K562 (cell line): Measurements from ENCODE around the gene SOWAHA. TPM values are rescaled to one million over a fixed set of nuclear protein-coding genes. Genes with fewer than 3 reads are reported as not detected.

Source experiments
- CREB1 ChIP-seq, 2 experiments: sonication (generic) in 1 of 2; formaldehyde crosslinking in 1 of 2; IDR thresholded peaks; 2 replicates each; pipeline versions ENCODE4 v1.6.1 to v1.8.0; 2012 to 2022; ENCODE audit warnings: inconsistent platforms in 1 of 2, mild to moderate bottlenecking in 1 of 2, missing genetic modification reagents in 1 of 2, moderate library complexity in 1 of 2
- CTBP1 ChIP-seq: fragments of 450-650 bp; IDR thresholded peaks from 2 replicates; pipeline ENCODE4 v1.6.1; 2016; ENCODE audit warnings: borderline replicate concordance
- CXXC5 ChIP-seq: fragments of 250-450 bp; sonication (Bioruptor Pico); IDR thresholded peaks from 2 replicates; pipeline ENCODE4 v1.8.0; 2022; ENCODE audit warnings: inconsistent platforms, mild to moderate bottlenecking, moderate library complexity
- ELF1 ChIP-seq: fragments of 200-800 bp; sonication (Bioruptor generic); IDR thresholded peaks from 2 replicates; pipeline ENCODE4 v1.6.1; 2016; ENCODE audit warnings: missing genetic modification characterization, missing compliant biosample characterization
- GABPB1 ChIP-seq: sonication (generic); formaldehyde crosslinking; IDR thresholded peaks from 2 replicates; pipeline ENCODE4 v1.8.0; 2022; ENCODE audit warnings: mild to moderate bottlenecking, missing genetic modification reagents
- GATAD2B ChIP-seq: fragments of 450-650 bp; IDR thresholded peaks from 2 replicates; pipeline ENCODE4 v1.6.1; 2017; ENCODE audit warnings: mild to moderate bottlenecking, borderline replicate concordance
- HCFC1 ChIP-seq: IDR thresholded peaks from 2 replicates; pipeline ENCODE4 v1.6.1; 2012; ENCODE audit warnings: low read depth, low read length, improper control_type of control experiment
- HEY1 ChIP-seq: fragments of 250-450 bp; sonication (Bioruptor Pico); IDR thresholded peaks from 2 replicates; pipeline ENCODE4 v1.5.0; 2020; ENCODE audit warnings: mild to moderate bottlenecking, moderate library complexity, borderline replicate concordance
- MAZ ChIP-seq, 2 experiments: fragments of 450-650 bp in 1 of 2; sonication (generic) in 1 of 2; formaldehyde crosslinking; IDR thresholded peaks in 1 of 2; conservative IDR thresholded peaks in 1 of 2; 2 replicates each; pipeline versions ENCODE4 v1.4.0 to v1.5.0; 2020; ENCODE audit warnings: mild to moderate bottlenecking in 1 of 2, missing genetic modification reagents in 1 of 2
- PCBP1 ChIP-seq: fragments of 200-400 bp; formaldehyde crosslinking; IDR thresholded peaks from 2 replicates; pipeline ENCODE4 v1.6.1; 2018; ENCODE audit warnings: mild to moderate bottlenecking, low read depth, low read length; ENCODE audit not compliant: poor library complexity, severe bottlenecking
- POLR3A ChIP-seq: IDR thresholded peaks from 2 replicates; pipeline ENCODE4 v1.6.1; 2011; ENCODE audit warnings: borderline replicate concordance, mild to moderate bottlenecking, moderate library complexity; ENCODE audit not compliant: insufficient read length, insufficient read depth; ENCODE audit errors: extremely low read depth
- RB1 ChIP-seq: fragments of 450-650 bp; IDR thresholded peaks from 2 replicates; pipeline ENCODE4 v1.6.1; 2017; ENCODE audit warnings: low read depth, mild to moderate bottlenecking
- RUNX1 ChIP-seq: sonication (generic); IDR thresholded peaks from 2 replicates; pipeline ENCODE4 v1.6.1; 2016; ENCODE audit warnings: antibody characterized with exemption, low read depth
- SETDB1 ChIP-seq: IDR thresholded peaks from one replicate; pipeline ENCODE4 v1.6.1; 2012; ENCODE audit warnings: low read length, control low read depth, inconsistent platforms
- SRSF7 ChIP-seq: fragments of 200-400 bp; formaldehyde crosslinking; optimal IDR thresholded peaks from 2 replicates; pipeline ENCODE3; 2017; ENCODE audit warnings: mild to moderate bottlenecking, low read depth, low read length
- TAF1 ChIP-seq: IDR thresholded peaks from 2 replicates; pipeline ENCODE4 v1.6.1; 2011; ENCODE audit warnings: mild to moderate bottlenecking, low read length, moderate library complexity; ENCODE audit not compliant: insufficient read depth, control insufficient read depth, severe bottlenecking; ENCODE audit errors: extremely low read depth
- ZNF146 ChIP-seq: IDR thresholded peaks from one replicate; pipeline ENCODE4 v1.6.1; 2018; ENCODE audit warnings: missing compliant biosample characterization; ENCODE audit not compliant: unreplicated experiment
- ZNF232 ChIP-seq: sonication (generic); formaldehyde crosslinking; IDR thresholded peaks from 2 replicates; pipeline ENCODE4 v1.8.0; 2022; ENCODE audit warnings: mild to moderate bottlenecking, missing genetic modification reagents
- ZNF507 ChIP-seq: conservative IDR thresholded peaks from 2 replicates; pipeline ENCODE4 v1.6.1; 2017; ENCODE audit warnings: missing genetic modification characterization, missing compliant biosample characterization
- ZNF707 ChIP-seq: fragments of 250-450 bp; sonication (Bioruptor Pico); conservative IDR thresholded peaks from 2 replicates; pipeline ENCODE4 v1.8.0; 2022; ENCODE audit warnings: inconsistent platforms, mild to moderate bottlenecking, moderate library complexity
- polyA plus RNA-seq, 8 experiments: library from polyadenylated mRNA; depleted of rRNA in 4 of 8; stranded (reverse) in 5 of 8; unstranded in 3 of 8; fragments of >200 nt; fragmentation: Nextera tagmentation in 2 of 8; fragmentation: Illumina TruSeq in 1 of 8; extraction: Ambion mirVana in 2 of 8; extraction: Trizol in 1 of 8; gene quantifications; 2 replicates each; pipeline versions ENCODE4 v1.2.1 to v1.2.3, GENCODE V29; 2011 to 2014; ENCODE audit warnings: inconsistent platforms in 1 of 8, missing spikeins in 1 of 8
- total RNA-seq, 7 experiments: library from RNA; depleted of rRNA in 6 of 7; stranded (reverse); fragments of >200 nt in 6 of 7; fragmentation: Illumina TruSeq in 2 of 7; extraction: Trizol in 2 of 7; gene quantifications; 2 replicates each; pipeline versions ENCODE4 v1.2.1 to v1.2.3, GENCODE V29; 2011 to 2021; ENCODE audit warnings: low replicate concordance in 1 of 7
- TF ChIP-seq, protein P1 (sequence below): fragments of 450-650 bp; IDR thresholded peaks from 2 replicates; pipeline ENCODE4 v1.6.1; 2016; ENCODE audit warnings: missing biosample characterization, missing genetic modification characterization
- TF ChIP-seq, protein P2 (sequence below), 2 experiments: fragments of 200-800 bp in 1 of 2; sonication (Bioruptor generic) in 1 of 2; sonication (generic) in 1 of 2; formaldehyde crosslinking in 1 of 2; IDR thresholded peaks in 1 of 2; conservative IDR thresholded peaks in 1 of 2; 2 replicates each; pipeline versions ENCODE4 v1.5.0 to v1.6.1; 2016 to 2020; ENCODE audit warnings: missing compliant biosample characterization in 1 of 2, missing genetic modification characterization in 1 of 2, missing genetic modification reagents in 1 of 2
- TF ChIP-seq, protein P3 (sequence below): sonication (generic); formaldehyde crosslinking; IDR thresholded peaks from 2 replicates; pipeline ENCODE4 v1.8.1; 2023; ENCODE audit warnings: mild to moderate bottlenecking, missing genetic modification reagents

Gene SOWAHA
- total and polyA plus RNA-seq, 9 of the 15 experiments (the other 6 are each of a cell fraction or from before 2014, with no cell fraction given) = not detected

DNA sequence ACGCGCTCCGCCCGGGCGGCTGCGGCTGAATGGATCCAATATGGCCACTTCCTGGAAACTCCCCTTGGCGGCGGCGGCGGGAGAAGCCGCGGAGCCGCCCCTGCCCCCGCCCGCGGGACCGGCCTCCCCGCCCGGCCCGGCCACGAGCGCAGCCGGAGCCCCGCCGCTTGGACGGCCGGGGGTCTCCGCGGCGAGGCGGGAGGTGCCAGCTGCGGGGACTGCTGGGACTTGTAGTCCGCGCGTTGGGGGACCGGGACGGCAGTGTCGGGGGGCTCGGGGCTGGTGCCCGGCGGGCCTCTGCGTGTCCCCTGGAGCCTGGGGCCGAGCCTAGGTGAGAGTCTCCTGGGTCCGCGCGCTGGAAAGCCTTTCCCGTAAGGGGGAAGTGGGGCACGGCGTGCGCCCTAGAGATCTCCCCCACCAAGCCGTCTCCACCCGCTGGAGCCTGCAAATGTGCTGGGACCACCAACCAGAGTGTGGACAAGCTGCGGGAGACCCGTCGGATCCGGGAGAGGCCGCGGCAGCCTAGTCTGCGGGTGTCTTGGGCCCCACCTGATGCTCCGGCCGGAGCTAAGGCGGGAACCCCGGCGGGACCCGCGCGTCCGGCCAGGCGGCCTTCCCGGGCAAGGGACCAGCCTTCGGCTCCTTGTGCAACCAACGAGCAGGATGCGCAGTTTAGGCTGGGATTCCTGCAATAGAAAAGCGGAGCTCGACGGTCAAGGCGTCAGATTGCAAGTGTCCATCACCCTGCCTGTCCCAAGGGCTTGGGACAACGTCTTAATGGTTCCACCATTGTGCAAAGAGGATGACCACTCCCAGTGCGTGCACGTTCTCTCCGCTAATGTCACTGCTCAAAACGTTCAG lies 35.7 kb upstream of the SOWAHA start, which contains the start of gene SEPTIN8 (continued):
- peak; percentile 38; the same call in 1 of the 2 replicates for TF ChIP-seq GATAD2B
- TF ChIP-seq TAF1 = peak; percentile 53
- peak; percentile 29; the same call in 1 of the 2 replicates for TF ChIP-seq CTBP1
- TF ChIP-seq, protein P1, sequence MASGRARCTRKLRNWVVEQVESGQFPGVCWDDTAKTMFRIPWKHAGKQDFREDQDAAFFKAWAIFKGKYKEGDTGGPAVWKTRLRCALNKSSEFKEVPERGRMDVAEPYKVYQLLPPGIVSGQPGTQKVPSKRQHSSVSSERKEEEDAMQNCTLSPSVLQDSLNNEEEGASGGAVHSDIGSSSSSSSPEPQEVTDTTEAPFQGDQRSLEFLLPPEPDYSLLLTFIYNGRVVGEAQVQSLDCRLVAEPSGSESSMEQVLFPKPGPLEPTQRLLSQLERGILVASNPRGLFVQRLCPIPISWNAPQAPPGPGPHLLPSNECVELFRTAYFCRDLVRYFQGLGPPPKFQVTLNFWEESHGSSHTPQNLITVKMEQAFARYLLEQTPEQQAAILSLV (tag) = no peak
- no peak for TF ChIP-seq HEY1
- 0 out of 4 replicates have a peak, but pooled peaks of 1 of the 2 experiments have one; percentile 56 for TF ChIP-seq MAZ (CRISPR knock-in tag; conservative IDR thresholded peaks at IDR 0.05 in 1 of 2, IDR thresholded peaks at IDR 0.05 in 1 of 2)
- TF ChIP-seq CXXC5 = peak; percentile 44
- TF ChIP-seq, protein P2, sequence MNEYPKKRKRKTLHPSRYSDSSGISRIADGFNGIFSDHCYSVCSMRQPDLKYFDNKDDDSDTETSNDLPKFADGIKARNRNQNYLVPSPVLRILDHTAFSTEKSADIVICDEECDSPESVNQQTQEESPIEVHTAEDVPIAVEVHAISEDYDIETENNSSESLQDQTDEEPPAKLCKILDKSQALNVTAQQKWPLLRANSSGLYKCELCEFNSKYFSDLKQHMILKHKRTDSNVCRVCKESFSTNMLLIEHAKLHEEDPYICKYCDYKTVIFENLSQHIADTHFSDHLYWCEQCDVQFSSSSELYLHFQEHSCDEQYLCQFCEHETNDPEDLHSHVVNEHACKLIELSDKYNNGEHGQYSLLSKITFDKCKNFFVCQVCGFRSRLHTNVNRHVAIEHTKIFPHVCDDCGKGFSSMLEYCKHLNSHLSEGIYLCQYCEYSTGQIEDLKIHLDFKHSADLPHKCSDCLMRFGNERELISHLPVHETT (CRISPR knock-in tag; conservative IDR thresholded peaks at IDR 0.05 in 1 of 2, IDR thresholded peaks at IDR 0.05 in 1 of 2) = peak in 1 of 2 experiments; percentile 79; a peak in 2 of 4 replicates
- TF ChIP-seq ZNF146 (CRISPR knock-in tag) = peak; percentile 13
- peak; percentile 69; the same call in 1 of the 2 replicates for TF ChIP-seq RB1
- TF ChIP-seq, protein P3, sequence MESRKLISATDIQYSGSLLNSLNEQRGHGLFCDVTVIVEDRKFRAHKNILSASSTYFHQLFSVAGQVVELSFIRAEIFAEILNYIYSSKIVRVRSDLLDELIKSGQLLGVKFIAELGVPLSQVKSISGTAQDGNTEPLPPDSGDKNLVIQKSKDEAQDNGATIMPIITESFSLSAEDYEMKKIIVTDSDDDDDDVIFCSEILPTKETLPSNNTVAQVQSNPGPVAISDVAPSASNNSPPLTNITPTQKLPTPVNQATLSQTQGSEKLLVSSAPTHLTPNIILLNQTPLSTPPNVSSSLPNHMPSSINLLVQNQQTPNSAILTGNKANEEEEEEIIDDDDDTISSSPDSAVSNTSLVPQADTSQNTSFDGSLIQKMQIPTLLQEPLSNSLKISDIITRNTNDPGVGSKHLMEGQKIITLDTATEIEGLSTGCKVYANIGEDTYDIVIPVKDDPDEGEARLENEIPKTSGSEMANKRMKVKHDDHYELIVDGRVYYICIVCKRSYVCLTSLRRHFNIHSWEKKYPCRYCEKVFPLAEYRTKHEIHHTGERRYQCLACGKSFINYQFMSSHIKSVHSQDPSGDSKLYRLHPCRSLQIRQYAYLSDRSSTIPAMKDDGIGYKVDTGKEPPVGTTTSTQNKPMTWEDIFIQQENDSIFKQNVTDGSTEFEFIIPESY (CRISPR knock-in tag) = peak; percentile 58; the same call in 1 of the 2 replicates
- TF ChIP-seq RUNX1 = no peak
- no peak for TF ChIP-seq PCBP1
- TF ChIP-seq CREB1 (IDR thresholded peaks at IDR 0.05) = no peak
- no peak for TF ChIP-seq CREB1 (CRISPR knock-in tag; IDR thresholded peaks at IDR 0.05)
- TF ChIP-seq ELF1 (tag) = peak; percentile 78
- TF ChIP-seq SRSF7 = no peak
- peak; percentile 66 for TF ChIP-seq GABPB1 (CRISPR knock-in tag)
- TF ChIP-seq POLR3A = no peak
- TF ChIP-seq HCFC1 = peak; percentile 75
- TF ChIP-seq ZNF507 (tag) = no peak
- no peak for TF ChIP-seq SETDB1
- TF ChIP-seq ZNF232 (CRISPR knock-in tag) = no peak
- TF ChIP-seq ZNF707 (CRISPR knock-in tag) = no peak
